Urothelium cell line (cell line): Measurements from ENCODE around the gene SDK2.

ENCODE experiments used
- DNase-seq: peaks from one replicate; pipeline ENCODE4 v3.0.0; 2011; ENCODE audit warnings: low spot score, mixed read lengths
- FAIRE-seq: peaks from 2 replicates; lab custom pipeline; 2011; peaks lifted over from hg19 to GRCh38; lab: Jason Lieb, UNC

Gene SDK2

DNA sequence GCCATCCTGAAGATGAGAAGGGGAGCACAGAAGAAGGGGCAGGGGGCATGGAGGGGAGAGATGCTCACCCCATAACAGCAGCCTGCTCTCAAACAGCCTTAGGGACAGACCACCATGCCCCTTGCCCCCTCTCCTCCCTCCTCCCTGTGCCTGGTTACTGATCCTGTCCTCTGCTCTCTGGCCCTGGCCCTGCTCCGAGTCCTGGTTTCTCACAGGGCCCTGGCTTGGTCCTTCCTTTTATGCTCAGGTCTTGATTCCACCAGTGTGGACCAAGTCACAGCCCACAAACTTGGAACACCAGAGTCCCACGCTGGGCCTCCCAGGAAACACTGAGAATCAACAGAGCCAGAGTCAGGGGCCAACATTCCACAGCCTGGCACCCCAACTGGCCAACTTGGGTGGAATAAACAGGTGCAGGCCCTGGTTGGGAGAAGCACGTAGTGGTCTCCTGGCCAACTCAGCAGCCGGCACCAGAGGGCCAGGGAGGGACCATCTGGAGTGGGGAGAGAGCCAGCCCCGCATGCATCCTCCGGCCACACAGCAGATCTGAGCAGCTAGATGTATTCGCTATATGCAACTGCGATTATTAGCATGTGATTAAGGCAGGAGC is 287.6 kb downstream of the SDK2 start:
- FAIRE-seq: no peak
- DNase-seq: no peak

DNA sequence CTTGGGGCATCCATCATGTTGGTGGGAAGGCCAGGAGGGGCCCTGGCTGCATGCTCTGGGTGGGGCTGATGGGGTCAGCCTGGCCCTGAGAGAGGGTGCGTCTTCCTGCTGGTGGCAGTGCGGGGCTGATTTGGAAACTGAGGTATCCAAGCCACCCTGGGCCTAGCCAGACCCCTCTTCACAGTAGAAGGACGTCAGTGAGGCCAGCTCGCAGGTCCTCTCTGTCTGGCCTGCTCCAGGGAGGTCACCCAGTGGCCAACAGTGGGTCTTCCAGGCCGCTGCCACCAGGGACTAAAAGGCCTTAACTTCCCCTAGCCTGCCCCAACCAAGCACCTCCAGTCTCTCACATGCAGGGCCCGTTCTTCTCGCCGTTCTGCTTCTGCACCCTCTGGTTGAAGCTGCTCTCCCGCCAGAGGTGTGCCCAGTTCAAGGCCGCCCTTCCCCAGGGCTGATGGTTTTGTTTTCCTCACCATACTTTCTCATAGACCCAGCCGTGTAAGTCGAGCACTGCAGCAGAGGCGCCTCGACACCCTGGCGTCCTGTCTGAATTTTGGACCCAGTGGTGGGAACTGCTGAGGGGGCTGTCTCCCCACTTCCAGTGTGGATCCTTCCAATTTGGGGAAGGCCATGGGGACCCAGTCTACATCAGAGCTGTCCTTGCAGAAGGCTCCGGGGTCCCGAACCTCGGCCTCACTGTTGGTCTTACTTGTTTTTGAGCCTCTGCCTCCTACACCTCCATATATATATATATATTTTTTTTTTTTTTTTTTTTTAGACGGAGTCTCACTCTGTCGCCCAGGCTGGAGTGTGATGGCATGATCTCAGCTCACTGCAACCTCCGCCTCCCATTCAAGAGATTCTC is 289.6 kb downstream of the SDK2 start:
- no peak for DNase-seq
- peak; percentile 42 for FAIRE-seq

DNA sequence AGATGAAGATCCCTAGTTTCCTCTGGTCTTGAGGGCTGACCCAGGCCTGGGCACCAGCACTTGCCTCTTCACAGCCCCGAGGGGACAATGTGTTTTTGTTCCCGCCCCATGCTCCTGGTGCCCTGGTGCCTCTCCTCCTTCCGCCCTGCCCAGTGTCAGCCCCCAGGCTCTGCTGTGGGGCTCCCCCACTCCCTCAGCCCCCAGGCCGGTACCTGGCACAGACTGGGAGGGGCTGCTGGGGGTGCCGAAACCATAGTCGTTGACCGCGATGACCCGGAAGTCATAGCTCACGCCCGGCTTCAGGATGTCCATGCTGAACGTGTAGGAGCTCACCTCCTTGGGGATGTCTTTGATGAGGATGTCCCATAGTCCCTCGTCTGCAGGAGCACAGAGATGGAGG is 292.0 kb downstream of the SDK2 start:
- DNase-seq (no peak), FAIRE-seq (no peak)

DNA sequence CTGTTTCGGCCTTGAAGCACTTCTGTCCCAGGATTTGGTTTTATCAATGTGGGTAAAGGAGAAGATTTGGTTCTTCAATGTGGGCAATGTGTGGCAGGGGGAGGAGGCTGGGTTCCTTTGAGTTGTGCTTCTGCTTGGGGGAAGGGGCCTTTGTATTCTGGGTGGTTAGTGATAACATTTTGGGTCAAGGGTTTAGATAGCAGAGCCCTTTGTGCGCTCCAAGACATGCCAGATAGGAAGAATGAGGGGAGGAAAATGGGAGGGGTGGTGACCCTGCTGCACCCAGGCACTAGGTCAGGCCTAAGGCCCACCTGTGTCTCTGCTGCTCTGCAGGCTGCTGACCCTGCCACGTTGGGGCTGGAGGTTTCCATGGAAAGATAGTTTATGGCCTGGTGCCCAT is 292.5 kb downstream of the SDK2 start:
- DNase-seq (no peak), FAIRE-seq (no peak)

DNA sequence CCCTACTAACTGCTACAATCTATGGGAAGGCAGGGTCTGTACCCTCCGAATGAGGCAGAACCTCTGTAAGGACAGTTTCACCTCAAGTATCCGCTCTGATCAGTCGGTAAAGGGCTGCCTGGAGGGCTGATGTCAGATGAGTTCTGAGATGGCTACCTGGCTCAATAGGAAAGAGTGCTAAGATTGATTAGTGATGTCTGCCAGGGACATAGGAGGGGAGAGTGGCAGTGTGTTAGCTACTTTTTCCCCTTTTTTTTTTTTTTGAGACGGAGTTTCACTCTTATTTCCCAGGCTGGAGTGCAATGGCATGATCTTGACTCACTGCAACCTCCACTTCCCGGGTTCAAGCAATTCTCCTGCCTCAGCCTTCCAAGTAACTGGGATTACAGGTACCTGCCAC is 293.4 kb downstream of the SDK2 start:
- FAIRE-seq: no peak
- DNase-seq: no peak

DNA sequence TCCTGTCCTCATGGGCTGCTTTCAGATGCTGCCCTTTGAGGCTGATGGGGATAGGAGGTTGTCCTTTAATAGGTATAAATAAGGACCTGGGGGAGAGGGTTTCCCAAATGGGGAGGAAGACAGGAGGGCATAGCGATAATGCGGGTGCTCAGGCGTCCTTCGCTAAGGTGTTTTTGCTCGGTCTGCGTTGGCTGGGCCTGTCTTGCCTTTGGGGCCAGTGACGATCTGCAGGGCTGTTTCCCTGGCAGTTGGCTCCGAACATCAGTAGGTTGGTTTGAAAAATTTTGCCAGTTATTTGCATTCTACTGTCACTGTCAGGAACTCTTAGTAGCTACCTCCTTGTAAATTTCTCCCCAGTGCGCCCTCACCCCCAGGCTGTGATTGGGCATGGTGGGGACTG is 294.6 kb downstream of the SDK2 start:
- FAIRE-seq: no peak
- no peak for DNase-seq

DNA sequence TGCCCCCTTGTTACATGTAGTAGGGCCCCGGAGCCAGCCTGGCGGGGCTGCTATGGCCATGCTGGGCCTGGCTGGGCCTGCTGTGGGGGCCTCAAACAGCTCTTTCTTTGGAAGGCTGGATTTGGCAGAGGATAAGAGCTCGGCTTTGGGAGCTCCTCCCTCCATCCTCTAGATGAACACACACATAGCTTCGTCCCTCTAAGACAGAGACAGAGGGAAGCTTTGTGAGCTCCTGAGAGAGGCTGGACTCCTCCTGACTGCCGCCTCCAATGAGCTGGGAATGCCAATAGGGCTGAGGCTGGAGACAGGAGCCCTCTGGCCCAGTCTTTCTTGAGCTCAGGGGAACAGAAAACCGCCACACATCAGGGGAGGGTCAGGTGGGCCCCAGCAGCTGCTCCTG is 295.1 kb downstream of the SDK2 start:
- DNase-seq (no peak), FAIRE-seq (no peak)

DNA sequence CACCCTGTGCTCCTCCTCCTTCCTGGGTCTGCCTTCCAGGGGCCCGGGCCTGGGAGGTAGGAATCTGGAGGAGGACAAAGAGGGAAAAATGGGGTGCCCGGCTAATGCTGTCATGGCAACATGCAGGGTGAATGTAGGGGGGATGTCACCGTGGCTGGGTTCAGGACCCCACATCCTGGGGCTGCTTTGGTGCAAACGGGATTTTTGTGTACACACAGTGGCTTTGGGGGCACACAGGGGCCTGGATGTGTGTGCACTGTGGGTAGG is 295.5 kb downstream of the SDK2 start:
- FAIRE-seq: peak; percentile 56

DNA sequence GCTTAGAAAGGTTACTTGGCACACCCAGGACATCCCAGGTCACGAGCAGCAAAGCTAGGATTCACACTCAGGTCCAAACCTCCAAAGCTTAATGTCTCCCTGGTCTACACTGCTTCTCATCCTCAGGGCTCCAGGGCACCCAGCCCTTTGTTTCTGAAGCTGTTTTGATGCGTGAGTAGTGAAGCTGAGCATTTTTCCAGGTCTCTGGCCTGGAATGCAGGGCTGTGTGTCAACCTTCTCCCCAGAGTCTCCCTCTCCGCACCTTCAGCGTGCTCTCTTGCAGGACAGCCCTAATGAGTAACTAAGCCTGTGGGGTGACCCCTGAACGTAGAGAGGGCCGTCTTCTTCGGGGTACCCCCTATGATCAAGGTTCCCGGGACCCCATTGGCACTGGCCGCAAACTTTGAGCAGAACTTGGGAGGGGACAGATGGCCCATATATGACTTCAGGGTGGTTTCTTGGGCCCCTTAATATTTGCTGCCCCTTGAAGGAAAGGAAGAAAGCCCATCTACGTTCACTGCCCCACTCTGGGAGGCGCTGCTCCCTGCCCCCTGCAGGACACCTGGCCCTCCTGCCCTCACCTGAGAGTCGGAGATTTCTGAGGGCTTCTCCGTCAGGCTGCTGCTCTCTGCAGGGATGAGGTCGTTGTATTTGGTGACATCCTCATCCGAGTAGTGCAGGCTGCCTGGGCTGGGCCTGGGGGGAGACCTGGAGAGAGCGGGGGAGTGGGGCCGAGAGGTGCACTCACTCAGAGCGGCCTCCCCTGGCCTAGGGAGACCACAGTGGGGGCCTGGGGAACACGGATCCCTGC is 296.0 kb downstream of the SDK2 start:
- no peak for FAIRE-seq

More for the DNA sequence above, 295.5 kb downstream of the SDK2 start:
- no peak for DNase-seq

DNA sequence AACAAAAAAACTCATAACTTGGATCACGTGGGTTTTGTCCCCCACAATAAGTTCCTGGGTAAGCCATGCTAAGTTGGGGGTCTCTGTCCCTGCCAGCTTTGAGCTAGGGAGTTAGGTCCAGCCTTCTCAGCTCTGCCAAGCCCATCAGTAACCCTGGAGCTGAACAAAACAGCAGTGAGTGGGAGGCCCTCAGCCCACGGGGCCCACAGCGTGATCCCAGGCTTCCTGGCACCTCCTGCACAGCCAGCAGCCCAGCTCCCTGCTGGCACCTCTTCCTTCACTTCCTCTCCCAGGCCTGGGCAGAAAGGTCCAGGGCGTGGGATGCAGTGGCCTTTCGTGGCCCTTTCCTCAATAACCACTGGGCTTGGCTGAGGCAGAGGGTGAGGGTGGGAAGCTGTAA is 296.9 kb downstream of the SDK2 start:
- DNase-seq (no peak), FAIRE-seq (peak; percentile 40)

More for the DNA sequence above, 296.0 kb downstream of the SDK2 start:
- DNase-seq: no peak

DNA sequence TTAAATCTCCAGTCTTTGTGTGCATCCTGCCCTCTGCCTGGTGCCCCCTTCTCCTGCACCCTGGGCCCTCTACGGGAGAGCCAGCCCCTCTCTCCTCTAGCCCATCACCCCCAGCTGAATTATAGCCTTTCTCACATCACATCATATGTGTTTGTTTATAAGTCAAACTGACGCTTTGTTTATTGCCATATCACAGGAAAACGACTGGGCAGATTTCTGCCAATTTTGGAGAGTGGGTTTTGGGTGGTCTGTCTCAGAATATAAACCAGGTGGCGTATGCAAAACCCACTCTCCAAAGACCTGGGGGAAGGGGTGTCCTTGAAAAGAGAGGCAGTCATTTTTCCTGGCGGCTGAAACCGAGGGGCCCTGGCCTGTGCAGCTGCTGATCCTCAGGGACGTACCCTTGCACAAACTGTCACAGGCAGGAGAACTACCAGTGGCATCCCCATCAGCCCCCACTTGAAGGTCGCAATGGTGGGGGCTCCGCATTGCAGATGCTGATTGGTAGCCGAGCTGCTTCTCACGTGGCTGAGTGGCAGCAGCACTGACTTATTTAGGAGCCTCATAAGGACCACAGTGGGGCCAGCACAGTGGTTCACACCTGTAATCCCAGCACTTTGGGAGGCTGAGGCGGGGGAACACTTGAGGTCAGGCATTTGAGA is 297.6 kb downstream of the SDK2 start:
- DNase-seq: no peak
- no peak for FAIRE-seq

DNA sequence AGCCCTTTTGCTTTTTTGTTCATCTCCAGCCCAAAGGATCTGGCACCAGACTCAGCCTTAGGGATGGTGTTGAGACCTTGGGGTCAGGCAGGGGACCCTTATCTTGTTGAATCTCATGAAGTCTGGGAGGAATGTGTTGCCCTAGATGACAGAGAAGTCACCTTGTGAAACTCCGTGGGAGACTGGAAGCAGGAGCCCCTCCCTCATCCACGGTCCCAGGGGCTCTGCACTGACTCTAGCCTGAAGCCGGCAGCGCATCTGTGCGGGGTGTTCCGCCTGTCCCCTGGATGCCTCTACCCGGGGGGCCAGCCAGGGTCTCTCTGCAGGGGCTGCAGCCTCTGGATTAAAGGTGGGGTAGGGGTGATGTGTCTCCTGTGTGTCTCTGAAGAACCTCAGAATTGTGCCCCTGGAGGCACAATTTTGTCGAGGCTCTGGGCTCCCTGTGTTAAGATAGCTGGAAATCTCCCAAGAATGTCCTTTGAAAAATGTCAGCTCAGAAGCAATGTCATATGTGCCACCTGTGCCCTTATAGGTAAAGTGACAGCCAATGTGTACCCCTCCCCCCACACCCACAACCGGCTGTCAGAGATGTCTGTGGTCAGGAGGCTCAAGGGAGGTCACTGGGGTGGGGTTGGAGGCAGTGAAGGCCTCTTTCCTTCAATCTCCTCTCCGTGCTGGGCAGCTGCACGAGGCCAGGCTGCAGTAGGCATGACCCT is 300.3 kb downstream of the SDK2 start:
- peak; percentile 40 for DNase-seq
- peak; percentile 27 for FAIRE-seq

DNA sequence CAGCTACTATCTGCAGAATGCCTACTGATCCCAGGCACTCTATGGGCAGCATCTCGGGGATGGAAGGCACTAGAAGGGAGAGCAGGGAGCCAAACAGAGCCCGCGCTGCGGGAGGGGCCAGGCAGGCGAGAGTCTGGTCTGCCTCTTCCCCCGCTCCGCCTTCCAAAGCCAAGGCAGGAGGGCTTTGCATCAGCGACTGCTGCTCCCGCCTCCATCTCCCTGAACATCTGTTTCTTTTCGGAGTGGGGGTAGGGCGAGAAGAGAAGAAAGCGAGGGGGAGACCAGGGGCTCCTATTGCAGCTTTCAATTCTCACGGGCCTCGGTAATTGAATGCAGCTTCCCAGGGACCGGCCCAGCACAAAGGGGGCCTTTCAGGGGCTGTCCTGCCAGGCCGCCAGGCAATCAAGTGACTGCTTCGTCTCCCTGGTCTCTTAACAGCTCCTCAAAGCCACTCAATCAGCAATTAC is 301.0 kb downstream of the SDK2 start:
- FAIRE-seq (no peak), DNase-seq (peak; percentile 97)

DNA sequence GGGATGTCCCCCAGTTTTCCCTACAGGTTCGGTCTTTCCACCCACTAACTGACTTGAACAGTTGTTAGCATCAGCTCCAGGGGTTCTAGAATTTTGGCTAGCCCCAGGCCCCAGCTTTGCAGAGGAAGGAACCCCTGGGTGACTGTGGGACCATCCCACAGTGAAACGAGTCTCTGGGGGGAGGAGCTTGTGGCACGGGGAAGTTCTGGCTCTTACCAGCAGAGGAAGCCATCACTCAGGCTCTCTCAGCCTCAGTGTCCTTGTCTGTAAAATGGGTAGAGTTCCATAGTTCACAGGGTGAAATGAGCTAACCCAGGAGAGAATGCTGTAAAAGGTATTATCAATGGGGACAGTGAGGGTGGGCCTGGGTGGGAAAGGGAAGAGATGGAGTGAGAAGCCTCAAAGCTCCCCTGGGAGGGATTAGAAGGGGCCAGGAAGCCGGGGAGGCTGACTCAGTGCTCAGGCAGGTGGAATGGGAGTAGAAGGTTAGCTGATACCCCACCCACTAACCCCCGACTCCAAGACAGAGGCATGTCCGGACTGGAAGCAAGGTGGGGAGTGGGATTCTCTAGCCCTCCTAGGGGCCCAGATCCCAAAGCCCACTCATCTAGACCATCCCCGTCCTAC is 301.6 kb downstream of the SDK2 start:
- FAIRE-seq (no peak), DNase-seq (peak; percentile 87)

DNA sequence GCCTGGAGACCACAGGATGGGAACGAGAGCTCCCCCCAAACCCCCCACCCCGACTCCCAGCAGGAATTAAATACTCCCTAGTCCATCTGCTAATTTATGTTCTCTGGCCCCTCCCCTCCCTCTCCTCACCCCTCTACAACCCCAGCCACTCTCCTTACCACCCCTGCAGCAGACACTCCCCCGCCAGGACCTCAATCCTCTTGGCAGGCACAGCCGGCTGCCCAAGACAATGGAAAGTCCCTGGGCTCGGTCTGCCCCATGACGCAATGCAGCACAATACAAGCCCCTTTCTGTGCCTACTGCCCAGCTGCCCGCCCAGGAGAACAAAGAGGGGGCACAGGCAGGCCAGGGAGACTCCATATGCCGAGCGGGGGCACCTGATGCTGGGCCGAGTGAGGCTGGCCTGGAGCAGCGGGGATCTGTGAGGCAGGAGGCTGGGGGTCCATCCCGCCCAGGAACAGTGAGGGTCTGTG is 302.2 kb downstream of the SDK2 start:
- peak; percentile 99 for FAIRE-seq

DNA sequence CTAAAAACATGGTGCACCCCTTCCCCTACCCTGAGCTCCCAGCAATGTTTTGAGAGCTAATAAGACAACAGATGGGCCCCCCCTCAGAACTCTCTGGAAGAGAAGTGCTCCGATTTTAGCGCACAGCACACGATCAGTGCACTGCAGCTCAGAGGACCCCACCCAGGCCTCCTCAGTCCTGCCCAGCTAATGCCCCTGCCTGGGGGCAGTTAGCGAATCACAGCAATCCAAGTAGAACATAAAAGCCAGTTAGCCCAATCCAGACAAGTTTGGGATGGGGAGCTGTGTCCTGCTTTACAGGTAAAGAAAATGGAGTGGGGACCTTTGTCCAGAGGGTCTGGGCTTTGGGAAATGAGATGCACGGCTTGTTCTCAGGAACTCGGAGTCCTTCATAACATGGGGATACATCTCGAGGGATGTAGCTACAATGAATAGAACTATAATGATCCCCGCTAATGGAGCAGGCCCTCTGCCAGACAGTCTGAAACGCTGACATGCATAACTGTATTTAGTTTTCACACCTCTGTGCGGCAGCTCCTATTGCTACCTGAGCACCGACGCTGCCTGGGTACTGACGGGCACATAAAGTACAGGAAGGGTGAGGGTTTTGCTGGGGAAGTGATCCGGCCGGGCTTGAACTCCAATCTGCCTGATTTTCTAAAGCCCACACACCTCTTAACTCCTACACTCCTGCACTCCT is 302.7 kb downstream of the SDK2 start:
- no peak for DNase-seq
- FAIRE-seq: no peak

More for the DNA sequence above, 302.2 kb downstream of the SDK2 start:
- DNase-seq: peak; percentile 98

DNA sequence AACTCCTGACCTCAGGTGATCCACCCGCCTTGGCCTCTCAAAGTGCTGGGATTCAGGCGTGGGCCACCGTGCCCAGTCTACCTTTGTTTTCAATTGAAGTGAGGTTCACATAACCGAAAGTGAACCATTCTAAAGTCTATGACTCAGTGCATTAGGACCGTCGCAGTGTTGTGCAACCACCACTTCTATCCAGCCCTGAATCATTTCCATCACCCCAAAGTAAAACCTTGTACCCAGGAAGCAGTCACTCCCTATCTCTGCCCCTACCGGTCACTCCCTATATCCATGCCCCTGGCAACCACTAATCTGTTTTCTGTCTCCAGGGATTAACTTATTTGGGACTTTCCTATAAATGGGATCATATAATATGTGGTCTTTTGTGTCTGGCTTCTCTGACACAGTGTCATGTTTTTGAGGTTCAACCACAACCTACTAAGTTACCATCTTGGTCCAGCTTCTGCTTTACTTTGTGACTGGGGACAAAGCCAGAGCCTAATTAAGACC is 304.1 kb downstream of the SDK2 start:
- DNase-seq: peak; percentile 90
- peak; percentile 98 for FAIRE-seq

DNA sequence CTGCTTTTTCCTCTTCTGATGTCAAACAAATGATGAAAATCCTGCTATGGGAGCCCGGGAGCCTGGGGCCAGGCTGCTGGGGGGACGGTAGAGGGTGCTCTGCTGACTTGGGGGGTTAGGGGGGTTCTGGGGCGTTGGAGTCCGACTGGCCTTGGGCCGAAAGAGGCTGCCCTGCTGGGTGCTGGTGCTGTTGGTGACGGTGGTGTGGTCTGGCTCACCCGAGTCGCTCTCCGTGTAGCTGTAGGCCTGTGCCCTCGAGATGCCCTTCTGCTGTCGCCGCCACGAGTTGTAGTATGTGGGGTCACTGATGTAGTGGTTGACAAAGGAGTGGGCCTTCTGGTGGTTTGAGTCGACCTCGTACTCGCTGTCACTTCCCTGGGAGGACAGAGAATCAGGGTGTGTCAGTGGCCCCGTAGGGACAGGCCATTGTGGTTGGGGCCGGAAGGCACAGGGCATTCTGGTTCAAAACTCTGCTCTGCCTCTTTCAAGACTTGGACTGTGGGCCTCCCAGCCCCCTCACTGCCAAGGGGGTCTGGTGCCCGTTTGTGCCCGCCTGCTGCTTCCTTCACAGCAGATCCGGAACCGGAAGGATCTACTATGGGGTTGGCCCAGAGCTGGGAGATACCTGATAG is 305.6 kb downstream of the SDK2 start:
- no peak for DNase-seq
- peak; percentile 92 for FAIRE-seq
